Left ventricle myocardium superior (tissue), 1 donor: ENCODE results near the gene KCNG1. TPM values are rescaled to one million over a fixed set of nuclear protein-coding genes. Genes with fewer than 3 reads are reported as not detected.

ENCODE experiments used
- ATAC-seq: fragments of 200-7000 bp; cut with Tn5 transposase; one replicate; pipeline ENCODE4 v1.9.1; 2020; ENCODE audit warnings: mild to moderate bottlenecking, moderate library complexity
- DNase-seq: peaks from one replicate; pipeline ENCODE4 v3.0.0-alpha.2; 2020
- intact Hi-C: fragments of 100-400 bp; cut with micrococcal nuclease; formaldehyde crosslinking; loops from one replicate; pipeline ENCODE4 v1.11.0; 2022
- total RNA-seq: library from RNA; stranded (reverse); fragmentation: NEBNext Ultra II Directional; extraction: Animal tissue kit (Norgen Biotek cat#: 25700); gene quantifications from one replicate; pipeline ENCODE4 v1.2.1, GENCODE V29; 2021
- donor health status: DM: no; HTN: yes; CAD: no; lungs with severe emphysema.

The KCNG1 gene
- total RNA-seq, 1 donor from 2014 or later = 0.37 TPM

- ATAC-seq (no peak), DNase-seq (no peak)
- intact Hi-C loops = no loop called here
Observed at GRCh38 chr20:51036827-51037531, 14.1 kb upstream of the KCNG1 start.

DNA sequence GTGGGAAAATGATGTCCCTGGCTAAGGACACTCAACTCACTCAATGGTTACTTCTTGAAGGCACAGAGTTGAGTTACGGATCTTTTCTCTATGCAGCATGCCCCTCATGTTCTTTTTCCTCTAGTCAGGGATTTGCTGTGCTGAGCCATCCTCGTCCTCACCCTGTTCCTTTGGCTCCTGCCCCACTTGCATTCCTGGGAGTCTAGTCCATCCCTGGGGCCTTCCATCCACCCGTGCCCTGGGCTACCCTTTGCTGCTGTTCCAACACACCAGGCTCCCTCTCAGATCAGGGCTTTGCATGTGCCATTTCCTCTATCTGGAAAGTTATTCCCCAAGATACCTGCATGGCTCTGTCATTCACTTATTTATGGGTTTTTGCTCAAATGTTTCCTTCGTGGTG, 13.3 kb upstream of the KCNG1 start:
- ATAC-seq = no peak
- intact Hi-C loops = no loop called here
- no peak for DNase-seq

DNA sequence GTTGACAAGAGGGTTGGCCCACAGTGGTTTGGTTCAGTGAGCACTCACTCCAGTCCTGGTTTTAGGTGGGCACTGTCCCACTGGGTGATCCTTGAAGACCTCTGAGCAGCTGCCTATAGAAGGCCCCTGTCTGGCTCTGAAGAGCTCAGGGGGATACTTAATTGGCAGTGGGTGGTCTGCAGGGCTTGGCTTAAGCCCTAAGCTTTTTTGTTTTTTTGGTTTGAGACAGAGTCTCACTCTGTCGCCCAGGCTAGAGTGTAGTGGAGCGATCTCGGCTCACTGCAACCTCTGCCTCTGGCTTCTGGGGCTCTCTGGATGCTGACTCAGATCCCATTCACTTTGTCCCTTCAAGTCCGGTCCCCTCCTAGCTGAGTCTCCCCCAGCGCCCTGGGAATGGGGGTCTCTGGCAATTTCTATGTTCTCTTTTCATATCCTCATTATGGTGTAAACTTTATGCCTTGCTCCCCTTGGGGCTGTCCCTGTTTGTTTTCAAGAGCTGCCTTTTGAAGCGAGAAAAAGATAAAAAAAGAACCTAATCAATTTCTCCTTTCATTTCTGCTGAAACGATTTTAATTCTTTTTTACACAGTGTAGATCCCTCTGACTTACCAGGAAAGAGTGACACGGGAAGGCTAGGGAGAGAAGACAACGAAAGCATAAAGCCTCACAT, 12.2 kb upstream of the KCNG1 start:
- no peak for DNase-seq
- intact Hi-C loops = no loop called here
- no peak for ATAC-seq

DNA sequence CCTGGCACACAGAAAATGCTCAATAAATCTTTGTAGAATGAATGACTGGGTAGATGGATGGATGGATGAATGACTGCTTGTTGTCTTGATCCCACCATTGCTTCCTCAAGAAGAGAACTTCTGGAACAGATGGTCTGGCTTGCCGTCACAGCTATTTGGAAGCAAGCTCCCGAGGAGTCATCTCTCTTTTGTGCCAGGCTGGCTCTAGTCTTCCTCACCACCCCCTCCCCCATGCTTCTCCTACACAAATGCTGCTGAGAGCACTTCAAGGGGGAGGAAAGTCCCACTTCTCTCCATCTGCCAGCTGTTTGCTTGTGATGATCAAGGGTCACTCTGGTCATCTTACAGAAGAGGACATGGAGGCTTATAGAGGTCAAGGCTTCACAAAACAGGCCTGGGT, 11.6 kb upstream of the KCNG1 start:
- no peak for ATAC-seq
- intact Hi-C loops = no loop called here
- no peak for DNase-seq

DNA sequence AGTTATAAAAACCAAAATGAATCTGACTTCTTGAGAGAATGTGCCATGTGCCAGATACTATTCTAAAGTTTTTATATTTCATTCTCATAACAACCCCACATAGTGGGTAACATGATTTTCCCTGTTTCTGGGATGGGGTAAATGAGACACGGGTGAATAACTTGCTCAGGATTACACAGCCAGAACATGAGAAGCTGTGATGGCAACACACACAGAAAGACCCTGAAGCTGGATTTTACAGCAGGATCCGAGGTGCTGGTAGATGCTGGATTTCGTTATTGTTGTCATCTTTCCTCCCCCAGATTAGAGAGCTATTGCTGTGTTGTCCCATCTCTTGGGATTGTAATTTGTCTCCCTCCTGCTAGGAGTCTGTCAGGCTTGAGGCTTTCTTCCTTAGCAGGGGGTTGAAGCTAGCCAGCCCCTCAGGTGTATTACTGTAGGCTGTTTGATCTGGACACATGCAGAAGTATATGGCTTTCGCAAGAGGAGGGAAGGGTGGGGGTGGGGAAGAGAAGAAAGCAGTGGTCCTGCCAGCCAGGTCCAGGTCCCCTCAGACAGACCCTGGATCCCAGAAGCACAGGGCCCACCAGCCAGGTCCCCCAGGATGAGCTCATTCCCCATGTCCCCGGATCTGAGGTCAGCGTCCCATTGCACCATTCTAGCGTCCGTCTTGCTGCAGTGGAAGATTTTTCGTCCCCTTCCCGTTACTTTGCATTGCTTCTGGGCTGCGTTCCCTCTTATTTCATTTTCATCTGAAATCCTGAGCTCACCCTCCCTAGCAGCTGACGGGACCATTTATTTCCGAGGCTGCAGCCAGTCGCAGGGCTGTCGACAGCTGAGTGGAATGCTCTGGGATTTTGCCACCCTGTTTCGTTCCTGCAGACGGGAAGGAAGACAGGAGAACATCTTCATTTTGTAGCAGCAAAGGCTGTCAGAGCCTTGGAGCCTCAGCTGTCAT, 7.3 kb upstream of the KCNG1 start:
- DNase-seq (no peak), ATAC-seq (peak; percentile 65)
- intact Hi-C loops = no loop called here

DNA sequence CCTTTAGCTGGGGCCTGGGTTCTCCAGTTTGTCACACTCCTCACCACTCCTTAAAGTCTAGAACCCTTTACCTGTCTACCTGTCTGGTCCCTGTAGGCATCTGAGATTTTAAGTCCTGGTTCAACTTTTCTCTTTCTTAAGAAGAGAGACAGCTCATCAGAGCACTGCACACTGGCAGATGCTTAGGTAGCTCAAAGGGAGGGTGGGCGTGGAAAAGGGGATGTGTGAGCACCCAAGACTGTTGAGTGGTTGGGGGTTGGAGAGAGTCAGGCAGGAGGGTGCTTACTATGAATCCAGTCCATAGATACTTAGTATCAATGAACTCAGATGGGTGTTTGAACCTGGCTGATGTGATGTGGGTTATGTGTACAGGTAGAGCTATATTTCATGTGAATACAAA, 6.6 kb upstream of the KCNG1 start:
- intact Hi-C loops = no loop called here
- DNase-seq = no peak
- ATAC-seq = no peak

DNA sequence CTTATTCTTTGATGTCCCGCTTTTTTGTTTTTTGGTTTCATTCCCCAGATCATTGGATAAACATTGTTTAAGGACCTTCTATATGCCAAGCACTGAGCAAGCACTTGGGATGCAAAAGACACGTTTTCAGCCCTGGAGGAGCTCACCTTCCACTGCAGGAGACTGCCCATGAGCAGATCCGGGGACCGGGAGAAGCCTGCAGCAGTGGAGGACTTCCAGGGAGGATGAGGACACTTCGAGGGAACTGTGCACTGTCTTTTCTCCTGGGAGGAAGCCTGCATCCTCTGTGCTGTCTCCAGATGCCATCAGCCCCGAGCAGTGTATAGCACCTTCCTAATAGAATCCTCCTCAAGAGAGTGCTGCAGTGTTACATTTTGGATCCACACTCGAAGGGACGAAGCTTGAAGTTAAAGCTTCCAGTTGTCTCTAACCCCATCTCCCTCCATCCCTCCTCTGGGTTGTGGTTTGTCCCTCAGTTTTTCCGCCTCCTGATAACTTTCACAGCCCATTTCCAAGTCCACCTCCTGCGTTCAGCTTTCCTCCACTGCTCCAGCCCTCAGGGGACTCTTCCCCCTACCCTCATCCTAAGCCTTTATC, 5.8 kb upstream of the KCNG1 start:
- intact Hi-C loops = no loop called here

GRCh38 chr20:51027035-51027795, 4.3 kb upstream of the KCNG1 start:
- ATAC-seq (no peak), DNase-seq (no peak)
- intact Hi-C loops = no loop called here

More for the DNA sequence above, 5.8 kb upstream of the KCNG1 start:
- DNase-seq (no peak), ATAC-seq (no peak)

DNA sequence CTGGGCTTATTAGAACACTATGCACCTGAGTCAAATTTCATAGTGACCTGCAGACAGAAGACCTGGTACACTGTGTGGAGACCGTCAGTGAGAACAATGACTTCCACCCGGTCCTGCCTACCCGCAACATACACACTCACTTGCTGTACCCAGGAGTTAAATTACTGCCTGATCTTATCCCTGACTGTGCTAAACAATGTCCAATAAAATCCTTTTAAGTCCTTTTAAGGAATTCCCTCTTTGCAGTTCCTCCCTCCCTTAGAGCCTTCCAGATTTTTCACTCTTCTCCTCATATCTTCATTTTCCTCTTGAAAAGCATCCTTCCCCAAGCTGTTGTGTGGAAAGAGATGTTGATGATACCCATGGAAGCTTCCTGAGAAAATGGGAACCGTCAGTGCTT, 3.4 kb upstream of the KCNG1 start:
- intact Hi-C loops = no loop called here
- ATAC-seq = no peak
- DNase-seq = no peak

DNA sequence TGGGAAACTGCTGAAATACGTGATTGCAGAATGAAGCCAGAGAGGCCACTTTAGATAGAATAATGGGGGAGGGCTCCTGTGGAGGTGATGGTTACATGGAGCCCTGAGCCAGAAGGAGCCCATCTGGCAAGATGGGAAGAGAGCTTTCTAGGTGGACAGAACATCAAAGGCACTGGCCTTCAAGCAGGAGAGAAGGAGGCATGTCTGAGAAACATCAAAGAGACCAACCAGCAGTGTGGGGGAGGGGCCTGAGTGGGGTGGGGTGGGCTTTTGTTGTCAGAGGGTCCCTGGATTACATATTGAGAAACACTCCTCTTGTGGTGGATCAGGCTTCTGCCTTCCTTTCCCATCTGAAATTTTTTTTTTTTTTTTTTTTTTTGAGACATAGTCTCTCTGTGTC, 1.9 kb upstream of the KCNG1 start:
- DNase-seq (no peak), ATAC-seq (no peak)
- intact Hi-C loops = no loop called here

GRCh38 chr20:51023617-51024155, 779 bp upstream of the KCNG1 start:
- ATAC-seq = no peak
- peak; percentile 33 for DNase-seq
- intact Hi-C loops = no loop called here

GRCh38 chr20:51022227-51022802, 592 bp downstream of the KCNG1 start:
- intact Hi-C loops = no loop called here
- no peak for DNase-seq
- ATAC-seq = no peak

DNA sequence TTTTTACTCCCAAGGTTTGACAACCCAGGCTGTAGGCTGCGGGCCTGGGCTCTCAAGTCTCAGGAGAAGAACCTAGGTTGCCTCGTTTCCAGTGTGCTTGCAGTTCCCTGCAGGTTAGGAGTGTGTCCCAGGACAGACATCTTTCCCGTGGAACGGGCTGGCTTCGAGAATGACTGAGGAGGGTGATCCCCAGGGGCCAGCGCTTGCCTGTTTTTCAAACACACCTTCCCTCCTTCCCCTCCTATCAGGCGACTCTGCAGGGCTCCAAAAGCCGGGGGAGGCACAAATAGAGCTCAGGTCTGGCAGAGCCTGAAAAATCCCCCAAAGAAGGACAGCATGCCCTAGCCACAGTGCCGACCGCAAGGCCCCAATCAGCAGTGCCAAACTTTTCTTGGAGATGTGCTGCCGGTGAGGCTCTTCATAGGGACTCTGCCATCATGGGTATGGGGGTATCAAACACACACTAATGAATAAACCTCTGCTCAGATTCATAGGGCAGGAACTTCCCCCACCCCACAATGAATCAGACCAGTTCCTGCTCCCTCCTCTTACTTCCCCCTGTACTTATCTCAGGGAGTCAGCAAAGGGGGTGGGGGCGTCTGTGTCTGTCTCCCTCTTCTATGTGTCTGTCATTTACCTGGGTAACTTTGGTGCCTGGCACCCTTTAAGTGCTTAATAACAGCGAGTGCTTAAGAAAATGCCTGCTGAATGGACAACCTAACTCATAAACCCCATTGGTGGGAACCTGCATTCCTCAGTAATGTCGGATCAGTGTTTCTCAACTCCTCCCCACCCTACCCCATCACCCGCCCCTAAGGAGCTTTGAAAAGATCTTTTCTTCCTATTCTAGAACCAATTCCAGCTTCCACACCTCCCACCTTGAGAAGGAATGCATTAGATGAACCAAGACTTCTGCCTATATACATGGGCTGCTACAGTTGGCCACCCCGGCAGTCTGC, 1.6 kb downstream of the KCNG1 start:
- ATAC-seq = no peak
- intact Hi-C loops = no loop called here
- no peak for DNase-seq

DNA sequence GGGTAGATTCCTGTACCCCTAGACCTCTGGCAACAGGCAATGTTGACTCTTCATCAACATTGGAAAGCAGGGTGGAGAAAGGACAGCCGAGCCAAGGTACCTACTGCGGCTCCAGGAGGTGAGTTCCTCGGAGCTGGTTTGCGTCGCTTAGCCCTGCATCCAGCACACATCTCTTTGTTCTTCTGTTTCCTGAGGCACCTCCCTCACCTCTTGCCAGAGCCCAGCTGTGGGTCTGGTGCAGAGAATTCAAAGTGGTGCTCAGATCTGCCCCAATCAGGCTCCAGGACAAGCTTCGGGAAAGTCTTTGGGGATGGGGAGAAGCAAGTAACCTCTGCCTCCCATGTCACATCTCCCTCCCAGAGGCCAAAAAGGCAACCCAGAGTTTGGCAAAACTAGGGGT, 2.2 kb downstream of the KCNG1 start:
- DNase-seq = no peak
- no peak for ATAC-seq
- intact Hi-C loops = no loop called here

- no peak for ATAC-seq
- intact Hi-C loops = no loop called here
- DNase-seq = no peak
Observed at GRCh38 chr20:51019656-51020592, 3.0 kb downstream of the KCNG1 start.

- intact Hi-C loops = no loop called here
- no peak for DNase-seq
- no peak for ATAC-seq
Observed at GRCh38 chr20:51017251-51017650, 5.7 kb downstream of the KCNG1 start.
